Measurements from ENCODE around the gene SYNE1.

The SYNE1 gene

DNA sequence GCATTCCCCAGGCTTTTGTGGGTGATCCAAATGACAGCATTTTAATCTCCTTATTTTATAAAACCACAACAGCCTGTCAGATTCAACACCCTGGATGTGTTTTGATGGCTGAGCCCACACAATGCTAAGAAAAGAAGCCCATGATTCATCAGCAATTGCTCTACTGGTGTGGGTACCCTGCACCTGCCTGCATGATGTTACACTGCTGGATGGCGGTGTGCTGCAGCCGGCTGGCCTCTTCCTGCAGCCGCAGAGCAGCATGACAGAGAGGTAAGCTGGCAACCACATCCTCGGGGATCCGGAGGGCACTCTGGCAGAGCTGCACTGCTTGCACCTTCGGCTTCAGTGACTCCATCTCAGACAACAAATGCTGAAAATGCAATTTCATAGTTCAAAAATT is 327.5 kb downstream of the SYNE1 start:
- DNase-seq: no peak

GRCh38 chr6:152309006-152309405 is 328.2 kb downstream of the SYNE1 start:
- DNase-seq: no peak

- DNase-seq: no peak
Observed at GRCh38 chr6:152308306-152308705, 328.9 kb downstream of the SYNE1 start.

- DNase-seq: no peak
Observed at GRCh38 chr6:152305672-152306071, 331.5 kb downstream of the SYNE1 start.

- DNase-seq: peak; percentile 85
Observed at GRCh38 chr6:152301765-152302568, 335.2 kb downstream of the SYNE1 start.

DNA sequence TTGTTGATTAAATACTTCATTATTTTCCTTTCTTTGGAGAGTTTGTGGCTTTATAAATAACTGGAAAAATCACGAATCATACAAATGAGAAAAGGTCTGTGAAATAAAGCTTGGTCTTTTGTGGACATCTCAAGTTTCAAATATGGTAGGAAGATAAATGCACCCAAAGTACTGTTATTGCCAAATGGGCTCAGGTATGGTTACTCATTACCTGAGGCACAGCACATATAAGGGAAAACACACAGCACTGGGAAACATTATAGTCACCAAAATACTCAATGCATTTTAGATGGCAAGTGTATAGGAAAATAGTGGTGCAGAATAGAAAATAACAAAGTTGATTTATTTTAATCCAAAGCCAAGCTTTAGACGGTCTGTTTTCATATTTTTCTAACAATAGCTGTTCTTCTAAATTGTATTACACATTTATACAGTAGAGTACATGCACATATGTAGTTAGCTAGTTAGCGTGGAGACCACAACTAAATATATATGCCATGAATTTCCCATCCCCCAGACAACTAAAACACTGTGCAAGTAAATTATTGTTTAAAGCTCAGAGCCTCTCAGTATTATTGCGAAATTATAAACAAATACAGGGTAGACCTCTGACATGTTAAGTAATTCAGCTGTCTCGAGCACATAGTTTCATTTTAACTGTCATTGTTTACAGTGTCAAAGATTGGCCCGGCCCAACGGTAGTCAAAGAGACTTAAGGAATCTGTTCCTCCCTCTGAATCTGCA is 336.0 kb downstream of the SYNE1 start:
- DNase-seq: no peak

GRCh38 chr6:152300517-152300916 is 336.6 kb downstream of the SYNE1 start:
- no peak for DNase-seq

DNA sequence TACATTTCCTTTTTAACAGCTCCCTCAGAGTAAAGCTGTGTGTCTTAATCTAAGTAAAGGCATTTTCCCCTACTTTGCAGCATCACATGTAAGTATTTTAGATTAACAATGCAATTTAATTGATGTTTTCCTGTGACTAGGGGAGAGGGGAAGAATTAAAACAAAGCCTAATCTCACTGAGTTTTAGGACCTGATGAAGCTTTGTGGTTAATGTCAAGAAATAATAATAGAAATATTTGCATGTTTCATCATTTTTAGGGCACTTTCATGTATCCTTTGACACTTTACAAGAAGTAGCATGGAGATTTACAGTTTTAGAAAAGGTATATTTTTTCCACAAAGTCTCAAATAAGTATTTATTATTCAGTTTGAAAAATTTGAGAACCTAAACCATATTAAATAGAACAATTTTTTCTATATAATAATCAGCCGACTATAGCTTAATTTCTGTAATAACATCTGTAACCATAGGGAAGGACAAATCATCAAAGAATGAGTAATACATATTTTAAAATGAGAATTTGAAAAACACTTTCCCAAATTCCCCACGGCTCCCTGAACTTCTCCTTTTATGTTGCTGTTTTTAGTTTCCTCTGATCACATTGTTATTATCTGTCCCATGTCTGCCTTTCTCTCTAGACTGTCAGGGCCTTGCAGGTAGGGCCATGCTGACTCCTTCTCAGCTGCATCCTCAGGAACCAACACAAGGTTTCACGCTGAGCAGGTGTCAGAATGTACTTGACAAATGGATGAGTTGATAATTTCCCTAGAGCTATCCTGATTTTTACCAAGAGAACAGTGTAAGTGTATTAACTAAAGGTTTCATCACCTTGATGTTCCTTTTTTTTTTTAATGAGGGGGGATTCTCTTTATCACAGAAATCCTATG is 338.1 kb downstream of the SYNE1 start:
- DNase-seq: no peak

DNA sequence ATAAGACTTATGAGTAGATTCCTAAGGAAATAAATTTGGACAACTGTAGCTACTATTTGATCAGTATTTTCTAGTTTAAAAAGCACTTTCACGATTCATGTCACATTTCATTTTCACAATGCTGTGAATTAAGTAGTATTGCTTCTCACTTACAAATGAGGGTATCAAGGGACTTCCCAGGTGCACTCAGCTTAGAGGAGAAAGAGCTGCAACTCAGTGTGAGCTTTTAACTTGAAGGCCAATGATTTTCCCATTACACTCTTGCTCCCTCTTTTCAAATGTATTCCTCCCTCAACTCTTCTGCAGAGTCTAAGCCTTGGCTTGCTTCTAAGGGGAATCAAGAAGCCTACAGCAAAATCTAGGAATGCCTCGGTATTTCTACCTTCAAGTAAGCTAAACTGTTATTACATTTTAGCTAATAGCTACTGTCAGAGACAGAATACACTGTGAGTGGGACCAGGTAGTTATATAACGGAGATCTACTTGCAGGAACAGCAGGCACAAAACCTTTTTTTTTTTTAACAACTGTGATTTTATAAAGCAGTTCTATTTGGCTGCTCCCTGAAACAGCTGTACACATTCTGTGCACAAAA is 339.0 kb downstream of the SYNE1 start:
- no peak for DNase-seq

DNA sequence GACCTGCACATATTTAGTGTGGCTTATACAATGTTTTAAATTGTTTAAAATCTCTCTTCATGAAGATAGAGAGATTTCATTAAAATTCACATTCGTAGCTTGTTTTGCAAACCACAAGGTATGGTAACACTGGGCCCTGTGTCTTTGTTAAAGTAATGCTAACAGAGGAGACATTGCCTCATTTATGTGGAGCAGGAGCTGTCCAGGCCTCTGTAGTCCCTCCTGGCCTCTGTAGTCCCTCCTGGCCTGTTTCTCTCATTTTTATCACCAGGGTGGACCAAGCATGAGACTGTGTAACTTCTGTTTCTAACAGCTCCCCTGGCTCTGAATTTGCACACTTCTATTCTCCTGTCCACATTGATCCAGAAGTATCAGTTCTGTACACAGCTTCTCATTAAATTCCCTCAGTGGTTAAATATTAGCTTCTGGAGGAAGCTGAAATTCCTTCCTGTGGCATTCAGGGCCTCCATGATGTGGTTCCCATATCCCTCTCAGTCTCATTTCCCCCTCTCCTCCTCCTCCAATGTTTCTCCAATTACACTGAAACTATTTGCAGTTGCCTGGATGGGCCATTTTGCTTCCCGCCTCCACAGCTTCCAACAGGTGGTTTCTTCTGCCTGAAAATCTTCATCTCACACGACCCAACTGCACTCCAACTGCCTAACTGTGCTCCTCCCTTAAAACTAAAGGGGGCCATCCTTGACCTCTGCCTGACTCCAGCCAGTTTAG is 340.4 kb downstream of the SYNE1 start:
- DNase-seq: no peak

- no peak for DNase-seq
Observed at GRCh38 chr6:152295920-152296319, 341.2 kb downstream of the SYNE1 start.

GRCh38 chr6:152295346-152295745 is 341.8 kb downstream of the SYNE1 start:
- no peak for DNase-seq

GRCh38 chr6:152293404-152293803 is 343.8 kb downstream of the SYNE1 start:
- DNase-seq: no peak

DNA sequence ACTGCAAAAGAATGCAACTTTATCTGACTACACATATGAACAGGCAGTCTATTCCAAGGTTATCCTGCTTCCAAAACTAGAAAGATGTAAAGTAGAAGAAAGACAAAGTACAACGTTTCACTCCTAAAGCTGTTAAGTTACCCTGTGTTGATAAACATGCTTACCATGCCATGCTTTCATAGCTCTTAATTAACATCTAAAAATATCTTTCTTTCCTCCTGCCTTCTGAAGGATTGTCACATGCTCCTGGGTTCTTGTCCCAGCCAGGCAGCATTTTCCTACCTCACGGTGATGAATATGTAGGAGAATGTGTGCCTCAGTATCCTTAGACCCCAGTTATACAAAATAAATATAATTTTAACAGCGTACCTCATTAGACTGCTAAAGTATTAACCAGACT is 344.6 kb downstream of the SYNE1 start:
- no peak for DNase-seq

GRCh38 chr6:152290693-152291092 is 346.5 kb downstream of the SYNE1 start:
- DNase-seq: no peak

DNA sequence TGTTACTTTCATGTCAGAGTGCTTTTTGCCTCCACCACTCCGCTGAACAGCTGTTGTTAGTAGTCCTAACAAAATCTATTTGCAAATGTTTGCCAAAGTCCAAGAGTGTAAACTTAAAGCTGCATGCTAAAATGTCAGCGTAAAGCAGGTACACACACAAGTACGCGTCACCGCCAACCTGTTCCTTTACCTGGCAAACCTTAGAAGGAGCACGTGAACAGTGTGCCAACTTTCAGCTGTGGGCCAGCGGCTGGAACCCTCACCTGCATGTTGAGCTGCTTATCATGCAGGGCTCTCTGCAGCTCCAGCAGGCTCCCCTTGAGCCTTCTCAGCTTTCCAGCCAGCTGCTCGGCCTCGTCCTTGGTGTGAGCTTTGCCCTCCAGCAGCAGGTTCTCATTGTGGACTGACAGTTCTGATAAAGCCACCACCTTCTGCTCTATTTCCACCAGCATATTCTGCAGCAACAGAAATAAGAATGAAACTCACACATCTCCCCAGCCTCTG is 359.3 kb downstream of the SYNE1 start:
- no peak for DNase-seq

- no peak for DNase-seq
Observed at GRCh38 chr6:152273638-152274037, 363.5 kb downstream of the SYNE1 start.

DNA sequence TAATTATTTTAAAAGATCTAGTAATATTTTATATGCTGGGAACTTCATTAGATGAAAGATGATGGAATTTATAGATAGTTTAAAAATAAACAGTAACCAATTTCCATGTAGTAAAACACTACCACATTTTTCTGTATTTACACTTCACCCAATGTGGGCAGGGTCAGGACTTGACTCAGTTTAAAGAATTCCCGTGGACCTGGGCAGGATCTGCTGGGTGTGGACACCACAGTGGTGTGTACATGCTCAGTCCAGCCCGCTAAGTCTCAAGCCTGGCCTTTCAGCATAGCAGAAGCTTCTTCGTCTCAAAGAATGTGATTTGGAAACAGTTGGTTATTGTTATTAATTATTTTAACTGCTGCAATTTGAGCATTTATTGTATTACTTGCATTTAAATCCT is 364.2 kb downstream of the SYNE1 start:
- no peak for DNase-seq

GRCh38 chr6:152272486-152272885 is 364.7 kb downstream of the SYNE1 start:
- no peak for DNase-seq

DNA sequence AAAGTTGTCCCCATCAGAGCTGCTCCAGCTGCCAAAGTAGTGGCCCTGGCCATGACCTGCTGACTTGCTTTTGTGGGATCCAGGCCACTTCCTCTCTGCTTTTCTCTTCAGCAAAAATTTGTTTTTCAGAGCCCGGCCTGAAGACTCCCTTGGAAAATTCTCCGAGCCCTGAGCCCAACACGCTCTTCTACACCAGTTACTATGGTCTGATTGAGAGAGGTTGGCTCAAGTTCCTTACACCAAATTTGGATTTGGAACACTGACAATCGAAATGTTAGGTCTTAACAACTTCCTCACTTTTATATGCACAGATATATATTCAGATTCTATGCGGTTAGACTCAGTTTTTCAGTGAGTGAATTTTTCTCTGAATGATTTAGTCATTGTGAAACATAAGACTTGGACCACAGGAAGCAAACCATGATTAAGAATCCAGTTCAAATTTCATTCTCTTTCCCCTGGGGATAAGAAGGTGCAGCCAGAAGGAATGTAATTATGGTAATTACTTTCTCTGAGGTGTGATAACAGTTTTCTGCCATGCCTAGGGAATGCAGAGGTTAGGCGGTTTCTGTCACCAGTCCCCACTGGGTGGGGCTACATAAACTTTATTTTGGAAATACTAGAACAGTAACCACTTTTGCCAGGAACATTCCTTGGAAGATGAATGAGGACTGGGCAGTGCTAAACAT is 365.2 kb downstream of the SYNE1 start:
- DNase-seq: no peak

- DNase-seq: no peak
Observed at GRCh38 chr6:152270301-152270925, 366.7 kb downstream of the SYNE1 start.

Measured in NK-92 treated with Interleukin-12 subunit alpha and Interleukin-12 subunit beta, amount 100 ng/mL, for 24 hours (cell line).